HUDEP-2 (cell line): Measurements from ENCODE around the gene EEFSEC.
A peak's percentile ranks its signal among the peaks of the same experiment; 100 is the strongest.

Experiments used
- DNase-seq, 76 experiments: peaks; one replicate each; lab custom pipeline; 2025; ENCODE audit not compliant: unreplicated experiment in 76 of 76; lab: John Stamatoyannopoulos, UW

EEFSEC gene

DNA sequence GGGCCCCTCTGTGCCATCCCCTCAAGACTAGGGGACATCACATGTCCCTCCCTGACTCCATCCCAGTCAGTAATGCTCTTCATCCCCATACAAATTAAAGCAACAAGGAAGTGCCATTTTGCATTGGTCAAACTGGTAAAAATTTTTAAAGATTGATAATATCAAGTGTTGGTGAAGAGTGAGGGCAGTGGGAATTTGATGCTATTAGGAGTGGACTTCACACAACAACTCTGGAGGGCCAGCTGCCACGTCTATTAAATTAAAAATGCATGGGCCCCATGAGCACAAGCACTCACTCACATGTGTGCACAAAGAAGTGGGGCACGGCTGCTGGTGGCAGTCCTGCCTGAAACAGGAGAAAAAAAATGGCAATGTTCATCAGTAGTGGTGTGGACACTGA, 265.6 kb downstream of the EEFSEC start:
- DNase-seq = no peak

DNA sequence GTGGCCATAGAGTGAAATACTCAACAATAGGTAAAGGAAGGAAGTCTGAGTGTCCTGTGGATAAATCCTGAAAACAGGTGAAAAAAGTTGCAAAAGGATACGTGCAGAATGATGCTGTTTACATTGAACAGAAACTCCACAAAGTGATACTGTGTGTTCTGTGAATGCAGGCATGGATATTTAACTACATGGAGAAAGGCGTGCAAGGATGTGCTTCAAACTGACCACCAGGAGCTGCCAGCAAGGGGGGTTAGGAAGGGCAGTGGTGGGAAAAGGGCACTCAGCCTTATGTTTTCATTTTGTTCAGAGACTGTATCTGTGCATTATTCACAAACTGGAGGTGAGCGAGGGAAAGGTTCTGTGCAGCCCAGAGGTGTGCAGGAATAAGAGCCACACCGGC, 266.0 kb downstream of the EEFSEC start:
- no peak for DNase-seq

DNA sequence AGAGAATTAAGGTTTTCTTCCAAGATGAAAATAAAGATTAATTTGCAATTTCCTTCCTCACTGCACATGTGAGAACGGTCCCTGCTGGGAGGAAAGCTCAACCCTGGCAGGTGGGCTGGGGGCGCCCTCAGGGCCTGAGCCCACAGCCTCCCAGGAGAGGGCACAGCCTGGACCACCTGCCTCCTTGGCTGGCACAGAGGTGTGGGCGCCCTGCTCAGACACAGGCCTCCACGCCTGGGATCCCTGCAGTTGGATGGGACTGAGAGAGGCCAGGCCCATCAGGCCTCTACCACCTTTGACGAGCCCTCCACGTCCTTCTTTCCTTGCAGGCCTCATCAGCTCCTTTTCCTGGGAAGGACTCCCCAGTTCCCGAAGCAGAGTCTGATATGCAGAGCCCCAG, 267.0 kb downstream of the EEFSEC start:
- no peak for DNase-seq

DNA sequence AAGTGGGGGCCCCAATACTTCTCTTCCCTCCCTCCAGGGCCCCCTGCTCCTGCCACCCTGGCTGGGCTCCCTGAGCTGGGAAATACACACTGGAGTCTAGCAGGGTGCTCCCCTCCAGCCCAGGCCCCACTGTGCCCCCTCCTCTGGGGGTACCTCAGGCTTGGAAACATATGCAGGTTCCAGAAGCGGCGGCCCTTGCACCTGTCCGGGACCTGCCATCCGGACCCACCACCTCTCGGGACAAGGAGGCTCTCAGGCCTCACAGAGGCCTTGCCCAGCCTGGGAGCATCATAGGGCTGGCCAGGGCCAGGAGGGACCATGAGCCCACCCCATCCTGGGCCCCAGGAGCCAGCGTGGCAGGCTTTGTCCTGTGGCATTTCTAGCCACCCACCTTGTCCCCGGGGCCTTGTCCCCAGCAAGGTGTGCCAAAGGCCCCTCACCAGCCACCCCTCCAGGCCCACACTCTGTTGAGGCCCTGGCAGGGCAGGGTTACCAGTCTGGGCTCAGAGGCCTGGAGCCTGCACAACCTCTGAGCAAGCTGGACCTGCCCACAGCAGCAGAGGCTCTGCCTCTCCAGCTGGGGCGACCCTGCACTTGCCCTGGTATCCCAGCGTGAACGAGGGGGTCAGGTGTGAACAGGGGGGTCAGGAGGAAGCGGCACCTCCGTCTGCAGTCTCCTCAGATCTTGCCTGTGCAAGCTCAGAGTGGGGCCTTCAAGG, 267.6 kb downstream of the EEFSEC start:
- no peak for DNase-seq

DNA sequence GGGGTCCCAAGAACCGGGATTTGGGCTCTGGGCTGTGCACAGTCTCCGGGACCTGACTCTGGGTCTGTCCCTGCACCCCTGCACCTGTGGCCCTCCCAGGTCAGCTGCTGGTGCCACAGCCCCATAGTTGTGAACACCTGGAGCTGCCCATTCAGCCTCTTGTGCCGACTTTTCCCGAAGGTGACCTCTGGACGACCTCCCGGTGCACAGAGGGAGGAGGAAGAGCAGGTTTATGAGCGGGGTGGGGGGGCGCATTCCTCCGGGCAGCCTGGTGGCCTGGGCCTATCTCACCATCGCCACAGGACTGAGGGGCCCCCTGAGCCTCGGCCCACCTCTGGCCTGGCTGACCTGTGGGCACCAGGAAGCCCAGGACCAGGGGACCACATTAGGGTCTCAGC, 268.2 kb downstream of the EEFSEC start:
- DNase-seq = no peak

DNA sequence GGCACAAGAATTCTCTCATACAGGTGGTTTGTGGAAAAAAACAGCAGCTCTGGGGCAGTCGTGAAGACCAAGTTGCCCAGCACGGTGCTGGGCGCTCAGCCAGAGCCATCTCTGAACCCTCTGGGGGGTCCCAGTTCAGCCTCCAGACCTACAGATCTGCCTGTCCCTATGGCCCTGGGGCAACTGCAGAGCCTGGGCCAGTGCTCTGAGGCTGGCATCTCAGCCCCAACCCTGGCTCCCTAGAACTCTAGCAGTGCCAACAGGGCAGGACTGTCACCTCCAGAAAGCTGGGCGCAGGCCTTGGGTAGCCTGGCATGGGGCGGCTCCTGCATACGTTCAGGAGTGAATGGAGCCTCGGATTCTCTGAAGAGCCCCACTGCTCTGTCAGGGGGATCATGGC, 268.7 kb downstream of the EEFSEC start:
- DNase-seq = no peak

DNA sequence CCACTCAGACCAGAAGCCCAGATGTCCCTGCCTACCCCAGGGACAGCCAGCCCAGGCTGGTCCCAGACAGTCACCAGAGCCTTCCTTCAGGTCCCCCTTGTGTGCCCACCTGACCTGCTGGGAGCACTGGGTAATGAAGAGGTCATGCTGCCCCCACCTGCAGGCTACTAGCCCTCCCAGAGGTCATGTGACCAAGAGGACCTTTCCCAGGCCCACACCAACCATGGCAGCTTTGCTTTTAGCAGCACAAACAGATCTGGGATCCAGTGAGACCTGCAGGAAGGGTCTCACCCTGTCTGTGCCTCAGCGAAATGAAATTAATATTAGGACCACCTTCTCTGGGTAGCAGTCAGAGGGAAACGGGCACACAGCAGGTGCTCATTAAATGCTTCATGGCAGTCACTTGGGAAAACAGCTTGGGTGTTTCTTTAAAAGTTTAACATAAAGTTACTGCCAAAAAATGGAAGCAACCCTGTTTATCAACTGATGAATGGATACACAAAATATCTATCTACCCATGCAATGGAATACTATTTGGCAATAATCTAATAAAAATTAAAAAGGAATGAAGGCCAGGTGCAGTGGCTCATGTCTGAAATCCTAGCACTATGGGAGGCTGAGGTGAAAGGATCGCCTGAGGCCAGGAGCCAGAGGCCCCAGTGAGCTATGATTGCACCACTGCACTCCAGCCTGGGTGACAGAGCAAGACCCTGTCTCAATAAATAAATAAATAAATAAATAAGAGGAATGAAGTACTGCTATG, 269.7 kb downstream of the EEFSEC start:
- DNase-seq = no peak

DNA sequence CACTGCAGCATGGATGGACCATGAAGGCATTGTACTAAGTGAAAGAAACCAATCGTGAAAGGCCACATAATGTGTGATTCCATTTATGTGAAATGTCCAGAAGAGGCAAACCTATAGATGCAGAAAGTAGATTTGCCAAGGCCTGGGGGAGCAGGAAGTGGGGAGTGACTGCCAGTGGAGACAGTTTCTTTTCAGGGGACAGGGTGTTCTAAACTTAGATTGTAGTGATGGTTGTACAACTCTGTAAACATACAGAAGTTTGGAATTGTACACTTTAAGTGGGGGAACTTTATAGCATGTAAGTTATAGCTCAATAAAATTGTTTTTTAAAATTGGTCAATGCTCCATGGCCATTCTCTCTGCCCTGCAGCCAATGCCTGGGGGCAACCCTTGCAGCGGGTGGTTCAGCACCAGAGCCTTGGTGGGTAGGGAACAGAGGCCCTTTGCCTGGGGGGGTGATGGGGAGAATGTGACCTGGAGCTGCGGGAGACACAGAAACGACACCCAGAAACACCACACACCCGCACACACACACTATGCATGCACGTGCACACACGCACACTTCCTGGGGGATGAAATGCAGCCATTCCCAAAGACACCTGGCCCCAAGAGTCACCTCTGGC, 270.4 kb downstream of the EEFSEC start:
- peak in 1 of 76 experiments; percentile 6 for DNase-seq

DNA sequence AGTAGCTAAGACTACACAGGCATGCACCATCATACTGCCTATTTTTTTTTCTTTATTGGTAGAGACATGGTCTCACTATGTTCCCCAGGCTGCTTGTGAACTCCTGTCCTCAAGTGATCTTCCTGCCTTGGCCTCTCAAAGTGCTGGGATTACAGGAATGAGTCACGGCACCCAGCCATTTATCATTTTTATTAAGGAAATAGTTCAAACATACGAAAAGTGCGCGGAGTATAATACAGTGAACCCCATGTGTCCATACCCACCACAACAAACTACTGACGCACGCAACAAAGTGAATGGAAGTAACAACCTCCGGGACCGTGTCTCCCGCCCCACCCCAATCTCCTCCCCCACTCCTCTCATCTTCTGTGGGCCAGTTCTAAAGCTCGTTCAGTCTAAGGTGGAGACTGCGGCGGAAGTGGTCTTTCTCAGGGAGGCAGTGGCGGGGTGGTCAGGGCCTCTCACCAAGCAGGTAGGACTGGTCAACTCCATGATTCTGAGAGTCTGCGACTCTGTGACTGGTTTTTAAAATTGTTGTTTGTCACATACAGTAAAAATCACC, 271.3 kb downstream of the EEFSEC start:
- DNase-seq = no peak

DNA sequence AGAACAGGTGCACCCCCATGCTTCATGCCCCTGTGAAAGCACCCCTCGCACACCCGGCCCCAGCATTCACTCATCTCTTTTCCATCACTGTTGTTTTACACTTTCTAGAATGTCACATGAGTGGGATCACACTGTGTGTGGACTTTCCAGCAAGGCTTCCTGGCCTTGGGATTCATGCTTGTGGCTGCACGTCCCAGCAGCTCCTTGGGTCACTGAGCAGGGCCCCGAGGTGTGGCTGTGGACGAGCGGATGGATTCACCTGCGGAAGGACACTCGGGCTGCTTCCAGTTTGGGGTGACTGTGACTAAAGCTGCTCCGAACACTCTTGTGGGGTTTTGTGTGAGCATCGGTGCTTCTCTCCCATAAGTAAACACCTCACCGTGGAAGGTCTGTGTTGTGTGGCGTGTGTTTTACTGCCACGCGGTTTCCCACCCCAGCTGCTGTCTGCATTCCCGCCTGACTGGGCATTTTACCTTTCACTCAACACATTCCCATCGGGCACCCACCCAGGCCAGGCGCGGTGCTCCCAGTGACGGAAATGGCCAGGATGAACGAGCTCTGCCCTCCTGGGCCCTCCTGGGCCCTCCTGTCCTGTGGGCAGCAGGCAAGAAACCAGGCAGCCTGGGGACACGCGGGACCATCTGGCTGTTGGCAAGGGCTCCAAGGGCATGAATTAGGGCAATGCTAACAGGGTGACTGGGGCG, 272.0 kb downstream of the EEFSEC start:
- DNase-seq = no peak

DNA sequence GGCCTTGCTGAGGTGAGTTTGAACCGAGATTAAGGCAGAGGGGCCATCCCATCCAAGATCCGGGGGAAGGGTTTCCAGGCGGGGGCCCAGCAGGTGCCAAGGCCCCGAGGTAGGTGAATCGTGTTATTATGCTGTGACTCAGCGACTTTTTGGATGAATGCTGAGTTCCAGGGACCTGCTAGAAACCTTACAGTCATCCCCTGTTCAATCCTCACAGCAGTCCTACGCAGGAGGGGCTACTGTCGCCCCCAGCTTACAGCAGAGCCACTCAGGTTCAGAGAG, 272.5 kb downstream of the EEFSEC start:
- no peak for DNase-seq

DNA sequence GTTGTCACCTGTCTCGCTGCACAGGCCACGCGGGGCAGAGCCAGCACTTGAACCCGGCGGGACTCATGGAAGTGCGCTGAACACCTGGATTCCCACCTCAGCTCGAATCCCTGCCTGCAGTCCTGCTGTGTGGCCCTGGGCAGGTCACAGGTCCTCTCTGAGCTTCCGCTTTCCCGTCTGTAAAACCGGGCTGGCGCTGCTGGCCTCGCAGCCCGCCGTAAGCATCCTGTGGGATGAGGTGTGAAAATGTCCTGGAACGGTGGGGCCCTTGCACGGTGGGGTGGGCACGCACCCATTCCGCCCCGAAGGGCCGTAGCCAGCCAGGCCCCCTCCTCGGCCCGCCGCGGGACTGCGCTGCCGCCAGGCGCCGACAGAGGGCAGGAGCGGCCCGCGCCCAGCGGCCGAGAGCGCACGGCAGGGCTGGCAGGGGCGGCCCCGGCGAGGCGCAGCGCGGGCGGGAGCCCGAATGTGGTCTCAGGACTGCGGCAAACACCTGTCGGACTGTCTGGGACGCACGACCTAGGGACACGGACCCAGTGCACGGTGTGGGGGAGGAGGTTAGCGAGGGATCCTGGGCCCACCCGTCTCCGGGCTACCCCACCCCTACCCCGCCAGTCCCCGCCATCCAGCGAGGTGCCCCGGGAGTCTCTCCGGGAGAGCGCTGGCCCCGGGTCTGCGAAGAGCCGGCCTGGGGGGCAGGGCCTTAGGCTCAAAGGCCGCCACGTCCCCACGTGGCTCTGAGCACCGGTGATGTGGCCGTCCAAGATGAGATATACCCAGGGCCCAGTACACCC, 273.0 kb downstream of the EEFSEC start:
- peak in 57 of 76 experiments; percentile 4 to 75 (median 47) for DNase-seq

DNA sequence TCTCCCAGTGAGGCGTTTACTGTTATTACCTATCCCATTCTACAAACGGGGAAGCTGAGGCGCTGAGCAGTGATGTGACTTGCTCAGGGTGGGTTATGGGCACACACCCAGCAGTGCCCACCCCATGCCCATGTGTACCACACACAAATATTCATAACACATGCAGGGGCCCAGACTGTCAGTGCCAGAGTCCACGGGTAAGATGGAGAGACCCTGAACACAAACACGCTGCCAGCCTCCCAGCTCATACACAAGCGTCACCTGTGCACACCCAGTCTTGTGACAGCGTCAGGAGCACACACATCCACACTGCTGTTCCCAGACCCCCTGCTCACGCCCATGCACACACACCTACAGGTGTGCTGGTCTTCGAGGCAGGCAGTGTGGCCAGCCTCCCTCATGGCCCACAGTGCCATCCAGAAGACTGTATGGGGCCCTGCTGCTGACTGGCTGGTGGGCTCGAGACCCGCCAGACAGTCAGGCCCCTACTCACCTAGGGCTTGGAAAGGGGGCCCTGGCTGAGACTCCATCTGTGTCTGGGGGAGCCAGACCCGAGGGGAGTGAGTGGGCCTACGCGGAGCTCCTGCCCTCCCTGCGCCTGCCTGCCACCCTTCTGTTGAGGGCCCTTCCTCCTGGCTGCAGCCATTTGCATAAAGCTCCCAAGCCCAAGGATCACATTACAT, 274.0 kb downstream of the EEFSEC start:
- no peak for DNase-seq

DNA sequence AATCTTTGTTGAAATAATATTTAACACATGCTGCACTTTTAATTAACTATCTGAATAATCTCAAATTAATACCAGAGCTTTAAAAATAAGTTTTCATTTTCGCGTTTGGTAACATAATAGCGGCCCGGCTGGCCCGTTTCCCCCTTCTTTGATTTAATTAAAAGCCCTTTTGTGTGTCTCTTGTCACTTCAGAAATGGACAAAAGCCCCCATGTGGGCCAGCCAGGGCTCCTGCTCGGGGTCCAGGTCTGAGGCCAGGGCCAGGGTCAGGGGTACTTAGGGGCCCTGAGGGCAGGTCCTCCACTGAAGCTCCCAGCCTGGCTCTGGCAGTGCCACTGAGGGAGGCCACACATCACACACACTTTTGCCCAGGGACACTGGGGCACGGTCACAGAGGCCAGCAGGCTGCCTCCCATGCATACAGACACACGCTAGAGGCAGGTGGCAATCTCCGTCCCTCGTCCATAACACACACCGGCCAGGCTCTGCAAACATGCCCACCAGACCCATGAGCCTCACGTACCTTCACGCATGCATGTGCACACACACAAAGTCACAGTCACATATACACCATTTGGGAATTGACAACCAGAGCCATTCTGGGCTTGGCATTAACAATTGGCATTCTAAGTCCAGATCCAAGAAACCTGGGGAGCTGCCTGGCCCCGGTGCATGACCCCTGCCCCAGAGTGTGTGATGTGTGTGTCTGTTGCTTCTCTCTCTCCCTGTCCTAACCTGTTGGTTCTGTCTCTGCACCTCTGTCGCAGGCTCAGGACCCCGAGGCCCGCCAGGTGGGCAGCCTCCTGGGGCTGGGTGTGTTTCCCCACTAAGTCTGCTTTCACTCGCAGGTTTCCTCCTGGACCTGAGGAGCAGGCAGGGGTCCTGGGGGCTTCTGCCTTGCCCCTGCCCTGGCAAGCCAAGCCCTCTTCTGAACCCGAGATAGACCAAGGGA, 274.9 kb downstream of the EEFSEC start:
- DNase-seq = no peak

DNA sequence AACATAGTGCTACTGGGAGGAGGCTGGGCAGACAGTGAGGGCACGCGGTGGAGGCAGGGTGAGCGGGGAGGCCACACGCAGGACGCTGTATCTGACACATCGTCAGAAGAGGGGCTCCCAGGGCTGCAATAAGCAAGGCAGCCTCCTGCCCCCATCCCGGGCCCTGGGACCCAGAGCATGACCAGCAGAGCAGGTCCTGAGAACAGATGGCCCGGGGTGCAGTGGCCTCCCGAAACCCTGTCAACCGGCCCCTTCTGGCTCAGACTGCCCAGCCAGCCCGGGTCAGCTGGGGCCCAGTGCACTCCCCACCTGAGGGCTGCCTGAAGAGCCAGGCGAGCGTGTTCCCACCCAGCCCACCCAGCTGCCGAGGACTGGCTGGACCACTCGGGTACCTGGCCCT, 276.0 kb downstream of the EEFSEC start:
- no peak for DNase-seq

DNA sequence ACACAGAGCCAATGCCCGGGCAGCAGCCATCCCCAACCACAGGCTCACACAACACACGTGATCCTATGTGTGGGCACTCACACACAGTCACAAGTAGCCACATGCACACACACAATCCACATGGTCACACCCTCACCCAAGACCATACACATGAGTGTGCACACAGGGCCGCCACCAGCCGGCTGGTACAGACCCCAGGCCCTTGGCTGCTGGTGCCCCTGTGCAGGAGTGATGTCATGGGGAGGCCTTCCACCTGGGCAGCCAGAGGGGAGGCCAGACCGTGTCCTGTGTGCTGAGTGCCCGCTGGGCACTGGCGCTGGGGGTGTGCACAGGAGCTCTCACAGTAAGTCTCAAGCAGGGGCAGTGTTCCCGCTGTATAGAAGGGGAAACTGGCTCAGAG, 276.5 kb downstream of the EEFSEC start:
- DNase-seq = no peak

DNA sequence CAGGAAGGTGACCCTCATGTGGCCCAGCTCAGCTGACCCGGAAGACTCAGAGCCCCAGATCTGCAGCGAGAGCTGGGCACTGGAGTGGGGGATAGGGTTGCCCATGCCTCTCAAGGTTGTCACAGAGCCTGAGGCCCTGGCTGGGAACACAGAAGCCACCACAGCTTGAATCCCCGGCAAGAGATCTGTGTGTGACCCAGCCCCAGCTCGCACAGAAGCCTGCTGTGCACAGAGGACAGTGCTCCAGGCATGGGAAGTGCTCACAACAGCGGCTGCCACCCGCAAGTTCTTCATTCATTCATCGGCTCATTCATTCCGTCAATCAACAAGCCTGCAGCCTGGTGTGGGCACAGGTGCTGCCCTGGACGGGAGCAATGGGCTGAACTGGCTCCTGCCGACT, 277.0 kb downstream of the EEFSEC start:
- no peak for DNase-seq

DNA sequence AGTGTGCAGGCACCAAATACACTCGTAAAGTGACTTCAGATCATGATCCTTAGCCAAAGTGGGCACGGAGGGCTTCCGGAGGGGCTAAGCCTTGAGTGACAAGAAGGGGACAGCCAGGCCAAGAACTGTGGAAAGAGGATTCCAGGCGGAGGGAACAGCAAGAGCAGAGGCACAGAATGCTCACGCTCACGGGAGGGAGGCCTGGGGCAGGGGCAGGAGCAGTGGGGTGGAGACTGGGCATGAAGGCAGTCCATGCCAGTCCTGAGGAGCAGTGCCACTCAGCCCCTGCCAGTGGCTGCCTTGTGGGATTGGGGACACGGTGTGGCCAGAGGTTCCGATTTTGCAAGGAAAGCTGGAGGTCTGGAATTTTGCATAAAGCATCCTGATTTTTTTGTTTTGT, 277.4 kb downstream of the EEFSEC start:
- no peak for DNase-seq

DNA sequence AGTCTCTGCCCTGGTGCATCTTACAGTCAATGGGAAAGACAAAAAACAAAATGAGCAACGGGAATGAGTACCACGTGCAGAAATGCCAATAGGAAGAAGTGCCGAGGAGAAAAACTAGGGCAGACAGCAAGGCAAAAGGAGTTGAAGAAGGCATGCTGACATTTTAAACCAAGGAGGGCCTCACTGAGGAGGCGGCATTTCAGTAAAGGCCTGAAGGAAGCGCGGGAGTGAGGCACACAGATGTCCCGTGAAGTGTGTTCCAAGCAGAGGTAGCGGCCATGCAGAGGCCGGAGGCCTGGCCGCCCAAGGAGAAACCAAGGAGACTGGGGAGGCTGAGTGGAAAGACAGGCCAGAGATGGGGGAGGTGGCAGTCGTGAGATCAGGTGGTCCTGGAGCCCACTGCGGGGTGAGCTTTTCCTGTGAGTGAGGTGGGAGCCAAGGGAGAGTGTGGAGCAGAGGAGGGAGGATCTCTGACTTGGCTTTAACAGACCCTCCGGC, 278.6 kb downstream of the EEFSEC start:
- no peak for DNase-seq
